HL-60 (cell line): ENCODE measurements around the gene OPHN1.

ENCODE experiments used
- DNase-seq, 2 experiments: peaks; one replicate each; pipeline ENCODE4 v3.0.0-alpha.2; 2010 to 2020; ENCODE audit warnings: low read depth in 1 of 2, low spot score in 1 of 2
- H3K27ac ChIP-seq: fragments of 250-450 bp; sonication (Bioruptor Pico); replicated peaks from 2 replicates; pipeline ENCODE4 v1.5.1; 2020; ENCODE audit warnings: mild to moderate bottlenecking, moderate library complexity
- H3K27me3 ChIP-seq: fragments of 250-450 bp; sonication (Bioruptor Pico); 2 replicates; pipeline ENCODE4 v1.5.1; 2021; ENCODE audit warnings: mild to moderate bottlenecking, moderate library complexity; ENCODE audit not compliant: insufficient read depth, poor library complexity, severe bottlenecking
- H3K4me3 ChIP-seq: replicated peaks from 2 replicates; pipeline ENCODE4 v1.5.1; 2011; ENCODE audit warnings: mild to moderate bottlenecking, control low read depth, low read length; ENCODE audit not compliant: insufficient read depth
- CTCF ChIP-seq: IDR thresholded peaks from one replicate; pipeline ENCODE4 v1.5.1; 2011; ENCODE audit warnings: low read length, control low read depth, inconsistent platforms; ENCODE audit not compliant: insufficient read depth
- GABPA ChIP-seq: IDR thresholded peaks from 2 replicates; pipeline ENCODE4 v1.6.1; 2012; ENCODE audit warnings: low read depth
- POLR2AphosphoS5 ChIP-seq: IDR thresholded peaks from 2 replicates; pipeline ENCODE4 v1.6.1; 2012; ENCODE audit warnings: low read depth
- REST ChIP-seq: IDR thresholded peaks from 2 replicates; pipeline ENCODE4 v1.6.1; 2012; ENCODE audit warnings: low read depth; ENCODE audit not compliant: insufficient replicate concordance
- SPI1 ChIP-seq: IDR thresholded peaks from 2 replicates; pipeline ENCODE4 v1.6.1; 2012; ENCODE audit warnings: low read depth, mild to moderate bottlenecking, borderline replicate concordance

OPHN1 gene

GRCh38 chrX:68419975-68420374, 13.3 kb downstream of the OPHN1 start:
- Histone ChIP-seq H3K27ac (no peak overlapping the region; the same call in 1 of the 2 replicates), H3K4me3 (no peak overlapping the region), H3K27me3 (no peaks in the 10 kb centered on the region)
- DNase-seq = peak; percentile 43 to 63
- TF ChIP-seq SPI1 (peak; percentile 70; the same call in 1 of the 2 replicates), GABPA (no peak), POLR2AphosphoS5 (no peak)

GRCh38 chrX:68417651-68418050, 15.6 kb downstream of the OPHN1 start:
- Histone ChIP-seq H3K27me3 (no peaks in the 10 kb centered on the region), H3K27ac (no peak overlapping the region), H3K4me3 (no peak overlapping the region)
- no peak for TF ChIP-seq POLR2AphosphoS5
- no peak for DNase-seq

GRCh38 chrX:68416592-68416991, 16.7 kb downstream of the OPHN1 start:
- no peak for DNase-seq
- TF ChIP-seq GABPA = no peak
- no peak for TF ChIP-seq CTCF
- no peak for TF ChIP-seq POLR2AphosphoS5
- no peak for TF ChIP-seq SPI1
- TF ChIP-seq REST = no peak

GRCh38 chrX:68415316-68415715, 18.0 kb downstream of the OPHN1 start:
- DNase-seq = peak in 1 of 2 experiments; percentile 1
- Histone ChIP-seq H3K27me3 (no peaks in the 10 kb centered on the region), H3K4me3 (no peak overlapping the region), H3K27ac (no peak overlapping the region)
- TF ChIP-seq POLR2AphosphoS5 (no peak), REST (no peak), CTCF (no peak), GABPA (no peak), SPI1 (no peak)

More at GRCh38 chrX:68416592-68416991, 16.7 kb downstream of the OPHN1 start:
- Histone ChIP-seq H3K4me3 (no peak overlapping the region), H3K27me3 (no peaks in the 10 kb centered on the region), H3K27ac (no peak overlapping the region)

GRCh38 chrX:68413254-68413653, 20.0 kb downstream of the OPHN1 start:
- no peaks in the 10 kb centered on the region for H3K27me3 ChIP-seq
- H3K4me3 ChIP-seq = no peak overlapping the region
- no peak overlapping the region for H3K27ac ChIP-seq
- no peak for DNase-seq
- TF ChIP-seq SPI1 = no peak
- TF ChIP-seq REST = no peak
- no peak for TF ChIP-seq GABPA
- no peak for TF ChIP-seq CTCF
- TF ChIP-seq POLR2AphosphoS5 = no peak
